NT2/D1 (cell line): ENCODE data around the gene SDK2.

Experiments used
- YY1 ChIP-seq: IDR thresholded peaks from 2 replicates; pipeline ENCODE4 v1.6.1; 2011; ENCODE audit not compliant: insufficient read length, insufficient read depth
- ZNF274 ChIP-seq: IDR thresholded peaks from 2 replicates; pipeline ENCODE4 v1.6.1; 2011; ENCODE audit warnings: mild to moderate bottlenecking, low read depth, low read length

DNA sequence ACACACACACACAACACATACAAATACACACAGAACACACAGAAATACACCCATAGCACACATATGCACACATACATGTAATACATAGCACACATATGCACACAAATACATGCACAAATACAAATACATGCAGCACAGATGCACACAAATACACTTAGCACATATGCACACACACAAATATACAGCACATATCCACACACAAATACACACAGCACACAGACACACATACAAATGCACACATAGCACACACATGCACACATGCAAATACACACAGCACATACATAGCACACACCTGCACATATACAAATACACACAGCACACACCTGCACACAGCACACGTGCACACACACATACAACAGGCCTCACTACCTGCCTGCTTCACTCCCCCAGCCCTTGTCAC is 49.6 kb downstream of the SDK2 start:
- no peak for TF ChIP-seq YY1
- TF ChIP-seq ZNF274: no peak
